BJ (cell line): ENCODE measurements around the gene GJA1. TPM values are rescaled to one million over a fixed set of nuclear protein-coding genes. Genes with fewer than 3 reads are reported as not detected.
A peak's percentile ranks its signal among the peaks of the same experiment; 100 is the strongest.

Experiments
- CTCF ChIA-PET: fragments of 350-600 bp; formaldehyde crosslinking; extraction: SDS; loops from one replicate; lab custom pipeline; 2021; ENCODE audit warnings: antibody characterized with exemption, inconsistent platforms; lab: Yijun Ruan, JAX
- POLR2A ChIA-PET: fragments of 300-600 bp; sonication (Branson Sonifier 250); formaldehyde crosslinking; extraction: SDS; loops from one replicate; lab custom pipeline; 2021; ENCODE audit warnings: antibody characterized with exemption; lab: Charles Lee
- DNase-seq: peaks from one replicate; pipeline ENCODE4 v3.0.0-alpha.2; 2011; ENCODE audit warnings: low read depth
- H3K27me3 ChIP-seq: 2 replicates; pipeline ENCODE4 v1.6.0; 2011; ENCODE audit warnings: low read length; ENCODE audit not compliant: control insufficient read depth, insufficient read depth
- H3K36me3 ChIP-seq: 2 replicates; pipeline ENCODE4 v1.5.1; 2011; ENCODE audit warnings: low read length; ENCODE audit not compliant: control insufficient read depth, insufficient read depth
- H3K4me3 ChIP-seq: 2 replicates; pipeline ENCODE4 v1.5.1; 2011; ENCODE audit warnings: low read depth, mild to moderate bottlenecking, control low read depth, low read length
- CTCF ChIP-seq: IDR thresholded peaks from 2 replicates; pipeline ENCODE4 v1.5.1; 2011; ENCODE audit warnings: low read depth, mild to moderate bottlenecking, control low read depth, inconsistent platforms, low read length, moderate library complexity; ENCODE audit not compliant: insufficient read depth
- polyA plus RNA-seq: library from polyadenylated mRNA; depleted of rRNA; stranded (reverse); fragments of >200 nt; gene quantifications from 2 replicates; pipeline ENCODE4 v1.2.3, GENCODE V29; 2011

The GJA1 gene
- polyA plus RNA-seq, 1 experiment, result 175 TPM

GRCh38 chr6:121434037-121434770, 1.2 kb upstream of the GJA1 start:
- TF ChIP-seq CTCF, result no peak
- no peaks in the 10 kb centered on the region for H3K27me3 ChIP-seq
- ChIA-PET CTCF (interaction anchor here (0.8 to 6.0 kb wide), 5 partner anchors 416 to 751 kb away, joined by 3 to 50 read pairs (median 14); no protein-coding TSS in a partner anchor), POLR2A (no interaction called here)
- no peaks in the 10 kb centered on the region for H3K36me3 ChIP-seq
- DNase-seq, result peak; percentile 40
- no peak overlapping the region for H3K4me3 ChIP-seq

- POLR2A ChIA-PET, result no interaction called here
- DNase-seq, result no peak
These were observed 920 bp downstream of the GJA1 start for GRCh38 chr6:121436274-121436857.

GRCh38 chr6:121436960-121437850, 1.8 kb downstream of the GJA1 start:
- no peaks in the 10 kb centered on the region for H3K27me3 ChIP-seq
- DNase-seq, result no peak
- TF ChIP-seq CTCF, result no peak
- CTCF ChIA-PET, result interaction anchor here (0.6 to 3.8 kb wide), 4 partner anchors 137 to 422 kb away, joined by 3 to 26 read pairs (median 3); no protein-coding TSS in a partner anchor
- no peaks in the 10 kb centered on the region for H3K36me3 ChIP-seq
- POLR2A ChIA-PET, result no interaction called here
- H3K4me3 ChIP-seq, result peak overlapping the region; percentile 85

More at GRCh38 chr6:121436274-121436857, 920 bp downstream of the GJA1 start:
- H3K36me3 ChIP-seq, result no peaks in the 10 kb centered on the region
- CTCF ChIA-PET, result interaction anchor here (1.2 to 3.8 kb wide), 2 partner anchors 414 to 422 kb away, joined by 3 to 26 read pairs; no protein-coding TSS in a partner anchor
- H3K27me3 ChIP-seq, result no peaks in the 10 kb centered on the region
- peak overlapping the region; percentile 85 for H3K4me3 ChIP-seq
- TF ChIP-seq CTCF, result no peak

GRCh38 chr6:121437851-121438651, 2.6 kb downstream of the GJA1 start:
- Histone ChIP-seq H3K4me3 (peak overlapping the region; percentile 85), H3K27me3 (no peaks in the 10 kb centered on the region), H3K36me3 (peaks cover 1% of the 10 kb centered on the region; the same call in 1 of the 2 replicates)
- CTCF ChIA-PET, result interaction anchor here (0.6 to 3.8 kb wide), 5 partner anchors 107 to 412 kb away, joined by 3 to 26 read pairs (median 3); no protein-coding TSS in a partner anchor
- no peak for DNase-seq
- TF ChIP-seq CTCF, result no peak
- POLR2A ChIA-PET, result no interaction called here
